Keratinocyte (primary cell): ENCODE measurements around the gene ARID3A. TPM values are rescaled to one million over a fixed set of nuclear protein-coding genes. Genes with fewer than 3 reads are reported as not detected.

Experiments
- DNase-seq: peaks from one replicate; pipeline ENCODE4 v3.0.0-alpha.2; 2011; ENCODE audit warnings: low read depth, missing footprints, low spot score
- FAIRE-seq: peaks from 2 replicates; lab custom pipeline; 2011; peaks lifted over from hg19 to GRCh38; lab: Jason Lieb, UNC
- H2AFZ ChIP-seq: 2 replicates; pipeline ENCODE4 v1.6.0; 2012; ENCODE audit warnings: low read length, control low read depth, inconsistent platforms; ENCODE audit not compliant: control insufficient read depth
- H3K27ac ChIP-seq: 2 replicates; pipeline ENCODE4 v1.5.1; 2011; ENCODE audit warnings: low read length; ENCODE audit not compliant: control insufficient read depth, insufficient read depth
- H3K27me3 ChIP-seq: 3 replicates; pipeline ENCODE4 v1.6.0; 2011; ENCODE audit warnings: low read length; ENCODE audit not compliant: control insufficient read depth, insufficient read depth; ENCODE audit errors: extremely low read depth
- H3K36me3 ChIP-seq, 2 experiments: 2 replicates in 1 of 2; 3 replicates in 1 of 2; pipeline ENCODE4 v1.5.1; 2011; ENCODE audit warnings: low read length in 2 of 2, mild to moderate bottlenecking in 1 of 2; ENCODE audit not compliant: control insufficient read depth in 2 of 2, insufficient read depth in 2 of 2; ENCODE audit errors: extremely low read depth in 1 of 2
- H3K4me1 ChIP-seq: 3 replicates; pipeline ENCODE4 v1.5.1; 2011; ENCODE audit warnings: low read length; ENCODE audit not compliant: control insufficient read depth, insufficient read depth; ENCODE audit errors: extremely low read depth
- H3K4me2 ChIP-seq: 3 replicates; pipeline ENCODE4 v1.6.0; 2011; ENCODE audit warnings: low read depth, low read length; ENCODE audit not compliant: control insufficient read depth, insufficient read depth; ENCODE audit errors: extremely low read depth
- H3K4me3 ChIP-seq, 3 experiments: fragments of 200-600 bp in 1 of 3; sonication (generic) in 1 of 3; 2 replicates in 2 of 3; 3 replicates in 1 of 3; pipeline ENCODE4 v1.5.1; 2011 to 2016; ENCODE audit warnings: low read length in 3 of 3, mild to moderate bottlenecking in 3 of 3, control low read depth in 2 of 3, inconsistent platforms in 1 of 3, low read depth in 1 of 3, mixed read lengths in 1 of 3, mixed run types in 1 of 3, moderate library complexity in 1 of 3; ENCODE audit not compliant: control insufficient read depth in 2 of 3, insufficient read depth in 2 of 3; ENCODE audit errors: extremely low read depth in 1 of 3
- H3K79me2 ChIP-seq: 2 replicates; pipeline ENCODE4 v1.6.0; 2012; ENCODE audit warnings: low read length; ENCODE audit not compliant: control insufficient read depth, insufficient read depth
- H3K9ac ChIP-seq: 3 replicates; pipeline ENCODE4 v1.6.0; 2011; ENCODE audit warnings: low read length; ENCODE audit not compliant: control insufficient read depth, insufficient read depth; ENCODE audit errors: extremely low read depth
- H3K9me1 ChIP-seq: 3 replicates; pipeline ENCODE4 v1.6.0; 2011; ENCODE audit warnings: low read length; ENCODE audit not compliant: control insufficient read depth, insufficient read depth; ENCODE audit errors: extremely low read depth
- H3K9me3 ChIP-seq: 2 replicates; pipeline ENCODE4 v1.5.1; 2012; ENCODE audit warnings: low read depth, low read length; ENCODE audit not compliant: control insufficient read depth
- H4K20me1 ChIP-seq: 3 replicates; pipeline ENCODE4 v1.6.0; 2011; ENCODE audit warnings: low read length; ENCODE audit not compliant: control insufficient read depth, insufficient read depth; ENCODE audit errors: extremely low read depth
- CTCF ChIP-seq, 3 experiments: IDR thresholded peaks in 1 of 3; conservative IDR thresholded peaks in 1 of 3; optimal IDR thresholded peaks in 1 of 3; 2 replicates in 2 of 3; 3 replicates in 1 of 3; pipeline versions ENCODE3 to v1.5.1; 2011; ENCODE audit warnings: low read length in 3 of 3, mild to moderate bottlenecking in 3 of 3, moderate library complexity in 2 of 3, control low read depth in 1 of 3, inconsistent platforms in 1 of 3; ENCODE audit not compliant: insufficient read depth in 2 of 3; ENCODE audit errors: extremely low read depth in 1 of 3
- EZH2 ChIP-seq: IDR thresholded peaks from one replicate; pipeline ENCODE4 v1.6.1; 2012; ENCODE audit warnings: inconsistent platforms, mild to moderate bottlenecking, low read length, moderate library complexity
- dilution Hi-C: fragments of 300-500 bp; cut with MboI; formaldehyde crosslinking; loops from one replicate; pipeline ENCODE4 v1.7.0; 2020; ENCODE audit warnings: low sequenced_read_pairs; ENCODE audit not compliant: extremely low pct_ligation_motif_present
- polyA plus RNA-seq, 5 experiments: library from polyadenylated mRNA; depleted of rRNA in 3 of 5; stranded (reverse) in 3 of 5; stranded (forward) in 1 of 5; unstranded in 1 of 5; fragments of >200 nt; gene quantifications; 1 replicate in 1 of 5; 2 replicates in 3 of 5; 3 replicates in 1 of 5; pipeline versions ENCODE4 v1.2.1 to v1.2.3, GENCODE V29; 2011 to 2012; ENCODE audit warnings: missing spikeins in 2 of 5, low read depth in 1 of 5, low replicate concordance in 1 of 5

ARID3A gene
- polyA plus RNA-seq, 1 donor (not counting 4 experiments of a cell fraction or from before 2014, with no cell fraction given) = 2.6 TPM

GRCh38 chr19:928471-929202 lies 2.8 kb downstream of the ARID3A start:
- Histone ChIP-seq H3K9ac (no peak overlapping the region), H3K4me2 (no peak overlapping the region), H3K9me3 (no peaks in the 10 kb centered on the region), H3K4me3 (no peak overlapping the region), H3K27me3 (no peaks in the 10 kb centered on the region), H4K20me1 (no peaks in the 10 kb centered on the region), H3K36me3 (peaks cover 0 to 4% of the 10 kb centered on the region in 2 experiments), H3K4me1 (peaks cover 5% of the 10 kb centered on the region), H3K9me1 (no peaks in the 10 kb centered on the region), H3K27ac (no peak overlapping the region), H2AFZ (no peak overlapping the region), H3K79me2 (no peaks in the 10 kb centered on the region)
- DNase-seq = no peak
- dilution Hi-C loops = no loop called here
- TF ChIP-seq EZH2 = no peak
- TF ChIP-seq CTCF (optimal IDR thresholded peaks at IDR 0.05 in 1 of 3, IDR thresholded peaks at IDR 0.05 in 1 of 3, conservative IDR thresholded peaks at IDR 0.05 in 1 of 3; ENCODE audit: extremely low read depth in 1 of 3, insufficient read depth in 2 of 3, low read length in 3 of 3) = no peak
- FAIRE-seq = no peak

- no peaks in the 10 kb centered on the region for H3K9me3 ChIP-seq
- peaks cover 0 to 4% of the 10 kb centered on the region in 2 experiments for H3K36me3 ChIP-seq
- H3K27ac ChIP-seq = no peak overlapping the region
- no peaks in the 10 kb centered on the region for H4K20me1 ChIP-seq
- FAIRE-seq (no peak), DNase-seq (no peak)
- no peaks in the 10 kb centered on the region for H3K9me1 ChIP-seq
- no peak overlapping the region for H3K9ac ChIP-seq
- H2AFZ ChIP-seq = no peak overlapping the region
- H3K27me3 ChIP-seq = no peaks in the 10 kb centered on the region
- no peak overlapping the region for H3K4me3 ChIP-seq
- dilution Hi-C loops = no loop called here
- H3K4me1 ChIP-seq = peaks cover 5% of the 10 kb centered on the region
- TF ChIP-seq EZH2 = no peak
- H3K79me2 ChIP-seq = no peaks in the 10 kb centered on the region
- H3K4me2 ChIP-seq = no peak overlapping the region
Measured at GRCh38 chr19:929203-929890, 3.5 kb downstream of the ARID3A start.
